HCT116 (cell line): ENCODE measurements around the gene BTG1. TPM values are rescaled to one million over a fixed set of nuclear protein-coding genes. Genes with fewer than 3 reads are reported as not detected.

Experiments used
- ATAC-seq: fragments of 200-7000 bp; cut with Tn5 transposase; 2 replicates; pipeline ENCODE4 v1.9.1; 2020; ENCODE audit warnings: mild to moderate bottlenecking, moderate library complexity
- BruUV-seq: library from RNA; stranded (reverse); fragments of 400-500 nt; replicated peaks from 2 replicates; lab custom pipeline; 2021; lab: Mats Ljungman, UMichigan
- CTCF ChIA-PET: fragments of 300-600 bp; sonication (Branson Sonifier 250); formaldehyde crosslinking; loops from one replicate; lab custom pipeline; 2021; ENCODE audit warnings: antibody characterized with exemption; lab: Charles Lee
- POLR2A ChIA-PET: fragments of 300-600, 350-600 bp; sonication (Branson Sonifier 250); formaldehyde crosslinking; loops from one replicate; lab custom pipeline; 2021; ENCODE audit warnings: antibody characterized with exemption; lab: Charles Lee
- RAD21 ChIA-PET, 2 experiments: fragments of 300-600 bp; sonication (Branson Sonifier 250); formaldehyde crosslinking; loops; one replicate each; lab custom pipeline; 2023; ENCODE audit warnings: low total read pairs in 2 of 2; ENCODE audit not compliant: uncharacterized antibody in 2 of 2, unreplicated experiment in 2 of 2, low non-redundant PET in 1 of 2; lab: Charles Lee
- DNase-seq: peaks from one replicate; pipeline ENCODE4 v3.0.0-alpha.2; 2010; ENCODE audit warnings: low read depth, low spot score
- H2AFZ ChIP-seq: fragments of 200-600 bp; shearing (Covaris generic), sonication (generic); 2 replicates; pipeline ENCODE4 v1.6.1; 2017; ENCODE audit warnings: low read depth, mixed run types, mixed read lengths, antibody characterized with exemption, low read length; ENCODE audit not compliant: poor library complexity, severe bottlenecking
- H3K27ac ChIP-seq: 2 replicates; pipeline ENCODE4 v1.5.1; 2012; ENCODE audit warnings: low read depth, low read length
- H3K27me3 ChIP-seq: fragments of 200-600 bp; sonication (generic); 2 replicates; pipeline ENCODE4 v1.6.1; 2016; ENCODE audit warnings: mixed run types, low read length, mixed read lengths; ENCODE audit not compliant: insufficient read depth
- H3K36me3 ChIP-seq, 2 experiments: fragments of 200-500 bp in 1 of 2; fragments of 200-600 bp in 1 of 2; sonication (Bioruptor generic) in 1 of 2; sonication (generic) in 1 of 2; 2 replicates each; pipeline versions ENCODE4 v1.5.1 to v1.6.1; 2014 to 2016; ENCODE audit warnings: low read length in 2 of 2, inconsistent platforms in 1 of 2, mixed read lengths in 1 of 2, mixed run types in 1 of 2; ENCODE audit not compliant: insufficient read depth in 2 of 2, control insufficient read depth in 1 of 2
- H3K4me1 ChIP-seq, 2 experiments: fragments of 200-600 bp in 1 of 2; sonication (generic) in 1 of 2; 2 replicates each; pipeline versions ENCODE4 v1.5.1 to v1.6.1; 2012 to 2017; ENCODE audit warnings: low read length in 2 of 2, inconsistent platforms in 1 of 2, mild to moderate bottlenecking in 1 of 2, mixed read lengths in 1 of 2, mixed run types in 1 of 2, moderate library complexity in 1 of 2; ENCODE audit not compliant: insufficient read depth in 2 of 2, control insufficient read depth in 1 of 2
- H3K4me2 ChIP-seq: fragments of 200-600 bp; sonication (generic); 2 replicates; pipeline ENCODE4 v1.6.1; 2017; ENCODE audit warnings: mixed run types, low read length, mixed read lengths
- H3K4me3 ChIP-seq, 2 experiments: fragments of 200-600 bp in 1 of 2; sonication (generic) in 1 of 2; replicated peaks in 1 of 2; 2 replicates each; pipeline ENCODE4 v1.5.1; 2011 to 2016; ENCODE audit warnings: low read length in 2 of 2, control low read depth in 1 of 2, low read depth in 1 of 2, mild to moderate bottlenecking in 1 of 2, mixed read lengths in 1 of 2, mixed run types in 1 of 2
- H3K79me2 ChIP-seq: fragments of 200-600 bp; sonication (generic); 2 replicates; pipeline ENCODE4 v1.6.1; 2017; ENCODE audit warnings: mild to moderate bottlenecking, mixed run types, low read length, moderate library complexity, mixed read lengths; ENCODE audit not compliant: insufficient read depth
- H3K9ac ChIP-seq: fragments of 200-600 bp; sonication (generic); 2 replicates; pipeline ENCODE4 v1.6.1; 2016; ENCODE audit warnings: low read length, mixed read lengths
- H3K9me2 ChIP-seq: fragments of 200-600 bp; sonication (generic), shearing (Covaris generic); 2 replicates; pipeline ENCODE4 v1.6.1; 2017; ENCODE audit warnings: mixed run types, mild to moderate bottlenecking, moderate library complexity; ENCODE audit not compliant: insufficient read depth
- H3K9me3 ChIP-seq, 2 experiments: fragments of 200-500 bp in 1 of 2; fragments of 200-600 bp in 1 of 2; sonication (Bioruptor generic) in 1 of 2; sonication (generic) in 1 of 2; 2 replicates each; pipeline ENCODE4 v1.6.1; 2014 to 2017; ENCODE audit warnings: low read length in 2 of 2, mixed read lengths in 2 of 2, inconsistent platforms in 1 of 2, low read depth in 1 of 2, mild to moderate bottlenecking in 1 of 2, mixed run types in 1 of 2, moderate library complexity in 1 of 2; ENCODE audit not compliant: control insufficient read depth in 1 of 2, insufficient read depth in 1 of 2
- H4K20me1 ChIP-seq: fragments of 200-600 bp; sonication (generic), shearing (Covaris generic); 2 replicates; pipeline ENCODE4 v1.6.1; 2017; ENCODE audit warnings: mixed run types, mild to moderate bottlenecking, moderate library complexity; ENCODE audit not compliant: insufficient read depth
- CBX3 ChIP-seq: IDR thresholded peaks from 2 replicates; pipeline ENCODE4 v1.6.1; 2012; ENCODE audit warnings: low read depth
- EGR1 ChIP-seq: IDR thresholded peaks from 2 replicates; pipeline ENCODE4 v1.6.1; 2012; ENCODE audit warnings: low read depth
- ELF1 ChIP-seq: IDR thresholded peaks from 2 replicates; pipeline ENCODE4 v1.6.1; 2012; ENCODE audit warnings: low read depth, borderline replicate concordance
- EZH2 ChIP-seq: fragments of 200-600 bp; sonication (generic); IDR thresholded peaks from 2 replicates; pipeline ENCODE4 v1.6.1; 2017; ENCODE audit warnings: antibody characterized with exemption, mixed run types
- EZH2phosphoT487 ChIP-seq: fragments of 200-600 bp; IDR thresholded peaks from 2 replicates; pipeline ENCODE4 v1.6.1; 2018; ENCODE audit warnings: antibody characterized with exemption, borderline replicate concordance
- FOSL1 ChIP-seq: IDR thresholded peaks from 2 replicates; pipeline ENCODE4 v1.6.1; 2012; ENCODE audit warnings: low read depth
- POLR2A ChIP-seq: IDR thresholded peaks from 2 replicates; pipeline ENCODE4 v1.7.0; 2011; ENCODE audit warnings: borderline replicate concordance; ENCODE audit not compliant: insufficient read depth, insufficient read length; ENCODE audit errors: extremely low read depth
- POLR2AphosphoS5 ChIP-seq: IDR thresholded peaks from 2 replicates; pipeline ENCODE4 v1.6.1; 2011; ENCODE audit warnings: mild to moderate bottlenecking, low read depth, low read length, moderate library complexity
- RAD21 ChIP-seq: IDR thresholded peaks from 2 replicates; pipeline ENCODE4 v1.6.1; 2012; ENCODE audit warnings: low read depth, mild to moderate bottlenecking
- SIN3A ChIP-seq: IDR thresholded peaks from 2 replicates; pipeline ENCODE4 v1.6.1; 2012; ENCODE audit warnings: low read depth
- SP1 ChIP-seq: IDR thresholded peaks from 2 replicates; pipeline ENCODE4 v1.6.1; 2012; ENCODE audit warnings: low read depth
- SRF ChIP-seq: IDR thresholded peaks from 2 replicates; pipeline ENCODE4 v1.6.1; 2012; ENCODE audit warnings: low read depth
- TCF7L2 ChIP-seq: IDR thresholded peaks from 2 replicates; pipeline ENCODE4 v1.7.0; 2011; ENCODE audit warnings: borderline replicate concordance, inconsistent platforms; ENCODE audit not compliant: insufficient read depth, insufficient read length; ENCODE audit errors: extremely low read depth
- ZNF274 ChIP-seq: fragments of 200-500 bp; sonication (Bioruptor generic); IDR thresholded peaks from 2 replicates; pipeline ENCODE4 v1.6.1; 2014; ENCODE audit warnings: mild to moderate bottlenecking, low read depth, low read length, inconsistent platforms
- intact Hi-C: fragments of 100-400 bp; cut with micrococcal nuclease; formaldehyde crosslinking; loops from 2 replicates; pipeline ENCODE4 v1.10.0; 2022
- total RNA-seq: library from RNA; stranded (reverse); gene quantifications from one replicate; pipeline ENCODE4 v1.2.1, GENCODE V29; 2021; ENCODE audit not compliant: unreplicated experiment
- TF ChIP-seq, protein P1 (sequence below): IDR thresholded peaks from 2 replicates; pipeline ENCODE4 v1.6.1; 2012
- TF ChIP-seq, protein P2 (sequence below): IDR thresholded peaks from 2 replicates; pipeline ENCODE4 v1.6.1; 2012
- TF ChIP-seq, protein P3 (sequence below): IDR thresholded peaks from 2 replicates; pipeline ENCODE4 v1.6.1; 2011; ENCODE audit warnings: mild to moderate bottlenecking, low read length, moderate library complexity; ENCODE audit not compliant: insufficient replicate concordance; ENCODE audit errors: extremely low read depth
- TF ChIP-seq, protein P4 (sequence below): IDR thresholded peaks from 2 replicates; pipeline ENCODE4 v1.6.1; 2012; ENCODE audit warnings: low read depth
- TF ChIP-seq, protein P5 (sequence below), 3 experiments: fragments of 200-600 bp in 1 of 3; sonication (generic) in 1 of 3; IDR thresholded peaks in 2 of 3; conservative IDR thresholded peaks in 1 of 3; 2 replicates each; pipeline ENCODE4 v1.5.1; 2012 to 2017; ENCODE audit warnings: low read depth in 2 of 3, low read length in 2 of 3, antibody characterized with exemption in 1 of 3, borderline replicate concordance in 1 of 3, control low read depth in 1 of 3, mild to moderate bottlenecking in 1 of 3, mixed read lengths in 1 of 3, mixed run types in 1 of 3, moderate library complexity in 1 of 3; ENCODE audit not compliant: insufficient read depth in 1 of 3

The BTG1 gene
- total RNA-seq, 1 experiment from 2014 or later: 57.3 TPM

DNA sequence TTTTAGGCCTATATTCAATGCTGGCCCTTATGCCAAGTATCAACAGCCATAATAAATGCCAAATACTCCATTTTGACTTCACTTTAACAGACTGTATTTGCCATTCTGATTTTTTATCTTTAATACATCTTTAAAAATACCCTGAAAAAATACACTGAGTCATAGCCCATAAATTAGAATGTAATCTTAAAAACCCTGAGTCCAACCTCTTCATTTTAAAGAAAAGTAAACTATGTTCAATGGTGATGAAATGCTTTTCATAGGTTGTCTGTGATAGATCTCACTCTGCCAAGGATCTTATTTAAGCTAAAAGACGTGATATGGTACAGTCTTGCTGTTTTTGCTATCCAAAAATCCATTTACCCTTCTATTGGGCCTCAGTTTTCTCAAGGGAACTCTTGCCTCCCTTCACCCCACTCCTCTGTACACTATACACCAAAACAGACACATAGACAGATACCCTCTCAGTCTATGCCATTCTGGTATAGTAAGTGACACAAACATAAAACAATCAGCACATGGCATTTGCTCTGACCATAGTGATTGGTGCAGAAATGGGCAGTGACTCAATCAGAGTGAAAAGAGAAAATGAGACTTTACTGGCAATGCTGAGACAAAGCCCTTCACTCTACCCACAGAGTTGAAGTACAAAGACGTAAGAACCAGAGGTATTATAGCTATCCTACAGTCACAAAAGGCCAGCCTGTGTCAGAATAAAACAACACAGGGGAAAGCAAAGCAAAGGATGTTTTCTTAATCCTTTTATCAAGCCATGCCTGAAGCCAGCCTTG lies 49.1 kb downstream of the BTG1 start:
- Histone ChIP-seq H3K4me3 (no peak overlapping the region), H3K4me1 (peaks cover 2 to 11% of the 10 kb centered on the region in 2 experiments; a peak in 3 of 4 replicates), H3K79me2 (no peaks in the 10 kb centered on the region), H3K27ac (no peak overlapping the region), H3K36me3 (no peaks in the 10 kb centered on the region), H3K9me2 (no peaks in the 10 kb centered on the region), H3K27me3 (no peaks in the 10 kb centered on the region), H3K9ac (no peak overlapping the region), H3K9me3 (no peaks in the 10 kb centered on the region), H3K4me2 (no peak overlapping the region)
- ChIA-PET CTCF (no interaction called here), POLR2A (no interaction called here), RAD21 (no interaction called here)
- intact Hi-C loops: no loop called here
- DNase-seq: no peak
- no peak for TF ChIP-seq ZNF274
- TF ChIP-seq RAD21: no peak
- TF ChIP-seq POLR2AphosphoS5: no peak
- TF ChIP-seq FOSL1: no peak
- TF ChIP-seq EGR1: no peak
- no peak for TF ChIP-seq EZH2
- TF ChIP-seq, protein P1, sequence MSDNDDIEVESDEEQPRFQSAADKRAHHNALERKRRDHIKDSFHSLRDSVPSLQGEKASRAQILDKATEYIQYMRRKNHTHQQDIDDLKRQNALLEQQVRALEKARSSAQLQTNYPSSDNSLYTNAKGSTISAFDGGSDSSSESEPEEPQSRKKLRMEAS: no peak
- TF ChIP-seq CBX3: no peak
- TF ChIP-seq SP1: no peak
- no peak for TF ChIP-seq ELF1
- TF ChIP-seq POLR2A: no peak
- TF ChIP-seq, protein P2, sequence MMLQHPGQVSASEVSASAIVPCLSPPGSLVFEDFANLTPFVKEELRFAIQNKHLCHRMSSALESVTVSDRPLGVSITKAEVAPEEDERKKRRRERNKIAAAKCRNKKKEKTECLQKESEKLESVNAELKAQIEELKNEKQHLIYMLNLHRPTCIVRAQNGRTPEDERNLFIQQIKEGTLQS: no peak
- TF ChIP-seq SIN3A: no peak
- no peak for TF ChIP-seq SRF
- TF ChIP-seq, protein P3, sequence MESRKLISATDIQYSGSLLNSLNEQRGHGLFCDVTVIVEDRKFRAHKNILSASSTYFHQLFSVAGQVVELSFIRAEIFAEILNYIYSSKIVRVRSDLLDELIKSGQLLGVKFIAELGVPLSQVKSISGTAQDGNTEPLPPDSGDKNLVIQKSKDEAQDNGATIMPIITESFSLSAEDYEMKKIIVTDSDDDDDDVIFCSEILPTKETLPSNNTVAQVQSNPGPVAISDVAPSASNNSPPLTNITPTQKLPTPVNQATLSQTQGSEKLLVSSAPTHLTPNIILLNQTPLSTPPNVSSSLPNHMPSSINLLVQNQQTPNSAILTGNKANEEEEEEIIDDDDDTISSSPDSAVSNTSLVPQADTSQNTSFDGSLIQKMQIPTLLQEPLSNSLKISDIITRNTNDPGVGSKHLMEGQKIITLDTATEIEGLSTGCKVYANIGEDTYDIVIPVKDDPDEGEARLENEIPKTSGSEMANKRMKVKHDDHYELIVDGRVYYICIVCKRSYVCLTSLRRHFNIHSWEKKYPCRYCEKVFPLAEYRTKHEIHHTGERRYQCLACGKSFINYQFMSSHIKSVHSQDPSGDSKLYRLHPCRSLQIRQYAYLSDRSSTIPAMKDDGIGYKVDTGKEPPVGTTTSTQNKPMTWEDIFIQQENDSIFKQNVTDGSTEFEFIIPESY: no peak
- no peak for TF ChIP-seq TCF7L2
- TF ChIP-seq, protein P4, sequence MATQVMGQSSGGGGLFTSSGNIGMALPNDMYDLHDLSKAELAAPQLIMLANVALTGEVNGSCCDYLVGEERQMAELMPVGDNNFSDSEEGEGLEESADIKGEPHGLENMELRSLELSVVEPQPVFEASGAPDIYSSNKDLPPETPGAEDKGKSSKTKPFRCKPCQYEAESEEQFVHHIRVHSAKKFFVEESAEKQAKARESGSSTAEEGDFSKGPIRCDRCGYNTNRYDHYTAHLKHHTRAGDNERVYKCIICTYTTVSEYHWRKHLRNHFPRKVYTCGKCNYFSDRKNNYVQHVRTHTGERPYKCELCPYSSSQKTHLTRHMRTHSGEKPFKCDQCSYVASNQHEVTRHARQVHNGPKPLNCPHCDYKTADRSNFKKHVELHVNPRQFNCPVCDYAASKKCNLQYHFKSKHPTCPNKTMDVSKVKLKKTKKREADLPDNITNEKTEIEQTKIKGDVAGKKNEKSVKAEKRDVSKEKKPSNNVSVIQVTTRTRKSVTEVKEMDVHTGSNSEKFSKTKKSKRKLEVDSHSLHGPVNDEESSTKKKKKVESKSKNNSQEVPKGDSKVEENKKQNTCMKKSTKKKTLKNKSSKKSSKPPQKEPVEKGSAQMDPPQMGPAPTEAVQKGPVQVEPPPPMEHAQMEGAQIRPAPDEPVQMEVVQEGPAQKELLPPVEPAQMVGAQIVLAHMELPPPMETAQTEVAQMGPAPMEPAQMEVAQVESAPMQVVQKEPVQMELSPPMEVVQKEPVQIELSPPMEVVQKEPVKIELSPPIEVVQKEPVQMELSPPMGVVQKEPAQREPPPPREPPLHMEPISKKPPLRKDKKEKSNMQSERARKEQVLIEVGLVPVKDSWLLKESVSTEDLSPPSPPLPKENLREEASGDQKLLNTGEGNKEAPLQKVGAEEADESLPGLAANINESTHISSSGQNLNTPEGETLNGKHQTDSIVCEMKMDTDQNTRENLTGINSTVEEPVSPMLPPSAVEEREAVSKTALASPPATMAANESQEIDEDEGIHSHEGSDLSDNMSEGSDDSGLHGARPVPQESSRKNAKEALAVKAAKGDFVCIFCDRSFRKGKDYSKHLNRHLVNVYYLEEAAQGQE: no peak
- no peak for TF ChIP-seq EZH2phosphoT487
- TF ChIP-seq, protein P5, sequence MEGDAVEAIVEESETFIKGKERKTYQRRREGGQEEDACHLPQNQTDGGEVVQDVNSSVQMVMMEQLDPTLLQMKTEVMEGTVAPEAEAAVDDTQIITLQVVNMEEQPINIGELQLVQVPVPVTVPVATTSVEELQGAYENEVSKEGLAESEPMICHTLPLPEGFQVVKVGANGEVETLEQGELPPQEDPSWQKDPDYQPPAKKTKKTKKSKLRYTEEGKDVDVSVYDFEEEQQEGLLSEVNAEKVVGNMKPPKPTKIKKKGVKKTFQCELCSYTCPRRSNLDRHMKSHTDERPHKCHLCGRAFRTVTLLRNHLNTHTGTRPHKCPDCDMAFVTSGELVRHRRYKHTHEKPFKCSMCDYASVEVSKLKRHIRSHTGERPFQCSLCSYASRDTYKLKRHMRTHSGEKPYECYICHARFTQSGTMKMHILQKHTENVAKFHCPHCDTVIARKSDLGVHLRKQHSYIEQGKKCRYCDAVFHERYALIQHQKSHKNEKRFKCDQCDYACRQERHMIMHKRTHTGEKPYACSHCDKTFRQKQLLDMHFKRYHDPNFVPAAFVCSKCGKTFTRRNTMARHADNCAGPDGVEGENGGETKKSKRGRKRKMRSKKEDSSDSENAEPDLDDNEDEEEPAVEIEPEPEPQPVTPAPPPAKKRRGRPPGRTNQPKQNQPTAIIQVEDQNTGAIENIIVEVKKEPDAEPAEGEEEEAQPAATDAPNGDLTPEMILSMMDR (IDR thresholded peaks at IDR 0.05 in 2 of 3, conservative IDR thresholded peaks at IDR 0.05 in 1 of 3; ENCODE audit: borderline replicate concordance in 1 of 3, insufficient read depth in 1 of 3, low read depth in 2 of 3, low read length in 2 of 3): no peak
- TF ChIP-seq, all 23 proteins: peak for 0
- H4K20me1 ChIP-seq: no peaks in the 10 kb centered on the region
- no peak for ATAC-seq
- no TSS peak for BruUV-seq
- no peak overlapping the region for H2AFZ ChIP-seq
